ENCODE data around the gene KASH5.

KASH5 gene

DNA sequence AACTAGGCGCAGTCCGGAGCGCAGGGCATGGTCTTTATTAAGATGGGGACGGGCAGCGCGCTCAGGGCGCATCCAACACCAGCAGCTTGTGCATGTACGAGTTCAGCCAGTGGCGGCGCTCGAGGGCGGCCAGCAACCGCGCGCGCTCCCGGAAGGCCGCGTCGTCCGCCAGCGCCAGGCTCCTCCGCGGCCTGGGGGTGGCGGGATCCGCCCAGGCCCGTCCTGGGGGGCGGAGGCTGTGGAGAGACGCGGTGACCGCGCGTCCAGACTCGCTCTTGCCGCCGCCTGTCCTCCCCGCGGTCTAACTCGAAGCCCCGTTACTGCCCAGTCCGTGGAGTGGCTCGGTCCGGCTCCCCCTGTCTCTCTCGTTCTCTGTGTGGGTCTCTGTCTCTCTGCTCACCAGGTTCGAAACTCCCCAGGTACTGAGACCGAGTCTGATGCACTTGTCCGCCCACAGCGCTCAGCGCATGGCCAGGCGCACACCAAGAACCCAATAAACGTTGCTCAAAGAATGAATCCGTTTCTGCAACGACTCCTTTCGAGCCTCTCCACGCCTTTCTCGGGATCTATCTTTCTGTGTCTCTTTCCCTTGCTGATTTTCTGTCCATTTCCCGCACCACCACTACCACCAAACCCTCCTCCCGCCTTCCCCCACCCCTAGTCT lies 34.5 kb downstream of the KASH5 start:
- DNase-seq = peak; percentile 34 to 62

DNA sequence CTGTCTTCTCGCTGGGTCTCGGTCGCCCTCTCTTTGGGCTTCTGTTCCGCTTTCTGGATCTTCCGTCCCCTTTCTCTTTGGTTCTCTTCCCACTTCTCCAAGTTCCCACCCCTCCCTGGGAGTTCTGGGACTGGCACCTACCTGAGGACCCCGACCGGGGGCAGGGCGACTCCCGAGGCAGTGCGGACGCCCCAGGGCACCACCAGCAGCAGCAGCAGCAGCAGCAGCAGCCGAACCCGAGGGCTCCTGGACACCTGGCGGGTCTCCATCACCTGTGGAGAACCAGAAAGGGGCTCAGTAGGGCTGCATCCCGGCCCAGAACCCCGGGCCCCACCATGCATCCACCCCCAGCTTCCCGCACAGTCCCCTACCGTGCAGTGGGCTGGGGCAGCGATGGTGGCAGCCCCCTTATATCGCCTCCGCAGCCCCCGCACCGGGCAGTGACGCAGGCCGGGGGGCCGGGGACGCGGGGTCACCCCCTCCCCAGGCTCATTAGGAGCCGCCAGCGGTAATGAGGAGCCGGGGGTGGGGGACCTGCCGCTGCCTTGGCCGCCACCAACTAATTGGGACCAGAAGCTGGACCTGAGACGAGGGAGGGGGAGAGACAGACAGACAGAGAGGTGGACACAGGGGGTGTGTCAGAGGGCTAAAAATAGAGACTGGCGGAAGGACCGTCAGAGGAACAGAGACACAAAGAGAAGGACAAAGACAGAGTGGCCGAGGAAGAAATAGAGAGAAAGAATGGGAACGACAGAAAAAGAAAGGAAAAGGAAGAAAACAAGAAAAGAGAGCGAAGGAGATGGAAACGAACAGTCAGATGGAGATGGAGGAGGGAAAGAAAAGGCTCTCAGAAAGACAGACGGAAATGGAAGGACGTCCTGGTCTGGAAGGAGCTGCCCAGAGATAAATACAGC lies 35.3 kb downstream of the KASH5 start, which contains the start of gene PTH2:
Gene PTH2 (minus strand): TSS at position 371 of the 914 bp plus-strand sequence. CDS start 102 bp downstream, at position 269.
- no peak for DNase-seq

DNA sequence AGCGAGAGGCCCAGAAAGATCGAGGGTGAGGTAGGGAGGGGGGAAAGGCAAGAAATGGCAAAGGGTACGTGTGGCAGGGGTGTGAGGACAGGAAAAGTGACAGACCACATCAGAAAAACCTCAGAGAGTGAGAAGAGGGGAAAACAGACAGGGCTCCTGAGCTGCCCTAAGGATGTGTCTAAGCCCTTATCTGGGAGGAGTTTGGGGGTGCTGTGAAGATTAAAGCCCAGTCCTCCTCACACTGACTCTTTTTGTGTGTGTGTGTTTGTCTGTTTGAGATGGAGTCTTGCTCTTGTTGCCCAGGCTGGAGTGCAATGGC lies 35.9 kb downstream of the KASH5 start:
- DNase-seq = no peak

DNA sequence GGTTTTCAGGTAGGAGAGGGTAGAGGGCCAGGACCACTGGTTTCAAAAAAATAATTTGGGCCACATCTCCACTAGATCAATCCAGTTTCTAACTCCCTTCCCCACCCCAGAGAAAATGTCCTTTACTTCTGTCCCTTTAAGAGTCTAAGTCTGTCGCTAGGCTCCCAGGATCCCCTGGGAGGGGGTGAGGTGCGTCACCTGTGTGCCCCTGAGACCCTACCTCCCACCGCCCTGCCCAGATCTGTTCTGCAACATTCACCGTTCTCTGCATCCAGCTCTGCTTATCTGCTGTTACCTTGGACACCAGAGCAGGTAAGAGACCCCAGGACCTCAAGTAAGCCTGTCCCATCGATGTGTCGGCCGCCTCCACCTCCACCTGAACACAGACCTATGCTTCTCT lies 37.1 kb downstream of the KASH5 start, which contains the start of gene GFY:
Gene GFY (plus strand): TSS at position 211 of the 400 bp plus-strand sequence. CDS start 1,043 bp downstream, outside the sequence.
- DNase-seq = no peak

DNA sequence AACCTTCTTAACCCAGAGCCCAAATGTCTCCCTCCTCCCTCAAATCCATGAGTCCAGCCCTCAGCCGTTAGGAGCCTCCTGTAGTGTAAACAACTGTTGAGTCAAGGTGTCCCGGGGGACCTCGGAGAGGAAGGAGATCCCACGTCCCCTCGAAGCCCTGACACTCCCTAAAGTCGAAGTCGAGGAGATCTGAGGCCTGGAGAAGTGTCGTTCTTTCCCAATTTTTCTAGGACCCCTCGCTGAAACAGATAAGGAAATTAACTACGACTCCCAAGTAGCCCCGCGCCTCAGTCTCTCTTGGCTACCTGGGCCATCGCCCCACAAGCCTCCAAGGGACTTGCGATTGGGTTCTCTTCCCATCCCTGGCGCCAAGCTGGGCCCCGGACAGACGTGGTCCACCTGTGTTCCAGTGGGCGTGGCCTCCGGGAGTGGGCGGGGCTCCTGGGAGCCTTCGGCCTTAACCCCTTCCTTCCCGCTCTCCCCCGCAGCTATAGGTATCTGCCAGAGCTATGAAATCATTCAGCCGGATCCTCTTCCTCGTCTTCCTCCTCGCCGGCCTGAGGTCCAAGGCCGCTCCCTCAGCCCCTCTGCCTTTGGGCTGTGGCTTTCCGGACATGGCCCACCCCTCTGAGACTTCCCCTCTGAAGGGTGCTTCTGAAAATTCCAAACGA lies 38.0 kb downstream of the KASH5 start:
- no peak for DNase-seq

DNA sequence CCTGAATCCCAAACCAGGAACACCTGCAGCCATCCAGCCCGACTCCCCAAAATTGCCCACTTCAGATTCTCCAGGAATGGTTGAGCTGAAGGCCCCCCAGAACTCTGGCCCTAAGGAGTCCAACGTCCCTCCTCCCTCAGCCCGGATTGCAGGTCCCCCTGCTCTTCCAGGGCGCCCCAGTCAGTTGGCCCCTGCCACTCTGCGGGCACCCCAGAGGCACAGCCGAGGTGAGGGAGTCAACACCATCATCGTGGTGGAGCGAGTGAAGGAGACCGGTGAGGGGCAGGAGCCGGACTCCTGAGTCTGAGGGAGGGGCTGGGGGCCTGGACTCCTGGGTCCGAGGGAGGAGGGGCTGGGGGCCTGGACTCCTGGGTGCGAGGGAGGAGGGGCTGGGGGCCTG lies 39.3 kb downstream of the KASH5 start:
- DNase-seq = no peak

DNA sequence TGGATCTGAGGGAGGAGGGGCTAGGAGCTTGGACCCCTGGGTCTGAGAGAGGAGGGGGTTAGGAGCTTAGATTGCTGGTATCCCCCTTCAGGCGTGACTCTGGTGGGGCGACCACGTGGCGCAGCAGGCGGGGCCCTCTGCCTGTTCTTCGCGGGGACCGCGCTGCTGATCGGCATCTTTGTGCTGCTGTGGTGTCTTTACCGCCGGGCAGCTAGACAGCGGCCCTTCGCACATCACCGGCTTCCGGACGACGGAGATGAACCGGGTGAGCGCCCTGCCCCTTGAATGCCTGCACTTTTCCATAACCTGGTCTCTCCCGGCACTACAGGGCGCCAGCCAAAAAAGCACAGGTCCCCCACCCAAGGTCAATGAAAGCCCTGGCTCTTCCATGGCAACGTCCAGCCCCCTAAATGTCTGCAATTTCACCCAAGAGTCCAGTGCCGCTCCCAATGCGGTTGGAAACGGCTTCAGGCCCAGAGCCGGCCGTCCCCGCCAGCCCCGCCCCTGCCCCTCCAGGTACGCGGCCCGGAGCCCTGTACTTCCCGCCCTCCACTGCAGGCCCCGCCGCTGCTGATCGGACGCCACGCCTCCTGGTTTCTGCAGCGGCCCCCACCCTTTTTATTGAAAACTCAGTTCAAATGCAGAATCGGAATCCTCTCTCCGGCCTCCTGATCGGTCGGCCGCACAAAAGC lies 40.0 kb downstream of the KASH5 start:
- no peak for DNase-seq

DNA sequence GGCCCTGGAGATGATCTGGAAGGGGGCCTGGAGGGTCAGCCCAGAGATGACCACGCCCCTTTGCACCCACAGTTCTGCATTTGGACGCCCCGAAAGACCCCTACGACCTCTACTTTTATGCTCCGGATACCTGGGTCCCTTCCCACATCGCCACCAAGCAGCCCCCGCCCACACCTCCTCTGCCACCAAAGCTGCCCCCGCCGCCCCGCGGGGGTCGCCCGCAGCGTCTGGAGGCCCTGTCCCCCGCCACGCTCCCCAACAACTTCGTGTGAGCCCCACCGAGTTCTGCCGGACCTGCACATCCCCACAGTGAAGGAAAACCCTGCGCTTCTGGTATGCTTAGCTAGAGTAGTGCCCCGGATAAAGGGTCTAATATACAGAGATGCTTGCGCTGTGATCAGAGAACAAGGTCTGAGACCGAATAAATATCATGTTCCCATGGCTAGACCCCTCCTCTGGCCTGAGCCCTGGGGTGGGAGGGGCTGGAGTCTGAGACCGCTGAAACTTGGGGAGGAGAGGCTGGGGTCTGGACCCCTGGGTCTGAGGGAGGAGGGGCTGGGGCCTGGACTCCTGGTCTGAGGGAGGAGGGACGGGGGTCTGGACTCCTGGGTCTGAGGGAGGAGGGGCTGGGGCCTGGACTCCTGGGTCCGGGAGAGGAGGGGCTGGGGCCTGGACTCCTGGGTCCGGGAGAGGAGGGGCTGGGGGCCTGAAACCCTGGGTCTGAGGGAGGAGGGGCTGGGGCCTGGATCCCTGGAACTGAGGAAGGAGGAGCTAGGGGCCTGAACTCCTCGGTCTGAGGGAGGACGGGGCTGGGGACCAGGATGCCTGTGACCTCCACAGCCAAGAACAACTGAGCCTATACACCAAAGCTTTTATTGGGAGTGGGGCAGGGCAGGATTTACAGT lies 40.8 kb downstream of the KASH5 start:
- DNase-seq = no peak

DNA sequence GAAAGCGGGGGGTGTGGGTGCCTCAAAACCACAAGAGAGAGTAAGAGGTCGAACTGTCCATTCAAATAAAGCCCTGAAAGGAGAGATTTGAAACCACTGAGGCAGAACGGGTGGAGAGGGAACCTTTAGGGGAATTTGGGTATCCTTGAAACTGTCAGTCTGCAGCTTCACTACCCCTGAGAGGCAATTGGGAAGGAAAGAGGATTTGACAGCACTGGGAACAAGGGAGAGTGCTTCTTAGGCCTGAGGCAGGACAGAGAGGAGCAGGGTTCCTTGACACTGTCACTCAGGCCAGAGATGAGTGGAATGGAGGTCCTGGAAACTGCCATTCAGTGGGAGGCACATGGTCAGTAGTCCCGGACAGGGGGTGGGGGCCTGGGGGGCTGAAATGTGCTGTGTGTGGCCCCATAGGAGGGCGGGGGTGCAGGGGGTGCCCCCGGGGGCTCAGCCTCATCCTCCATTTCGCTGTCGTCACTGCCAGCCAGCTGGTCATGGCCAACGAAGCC lies 42.2 kb downstream of the KASH5 start:
- no peak for DNase-seq

DNA sequence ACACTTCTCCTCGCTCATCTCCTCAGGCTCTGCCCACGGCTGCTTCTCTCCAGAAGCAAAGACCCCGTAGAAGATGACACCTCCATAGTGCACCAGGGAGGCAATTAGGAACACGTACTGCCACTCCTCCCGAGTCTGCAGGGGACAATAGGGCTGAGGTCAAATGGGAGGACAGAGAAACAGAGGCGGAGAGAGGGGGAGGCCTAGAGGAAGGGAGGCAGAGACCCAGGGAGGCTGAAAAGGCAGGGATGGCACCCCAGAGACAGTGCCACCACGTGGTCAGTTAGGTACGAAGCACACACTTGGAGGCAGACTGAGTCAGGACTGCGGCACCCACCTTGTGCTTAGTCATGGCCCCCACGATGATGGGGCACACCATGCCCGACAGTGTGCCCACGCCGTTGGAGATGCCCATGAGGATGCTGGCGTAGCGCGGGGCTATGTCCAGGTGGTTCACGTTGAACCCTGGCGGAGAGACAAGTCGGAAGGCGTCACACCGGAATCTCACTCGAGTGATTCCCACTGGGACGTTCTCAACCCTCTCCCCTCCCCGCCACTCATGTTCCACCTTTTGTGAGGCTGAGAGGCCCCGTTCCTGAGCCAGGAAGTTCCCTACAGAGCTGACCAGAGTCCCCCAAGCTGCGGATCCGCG lies 42.8 kb downstream of the KASH5 start:
- peak; percentile 4 to 27 for DNase-seq

DNA sequence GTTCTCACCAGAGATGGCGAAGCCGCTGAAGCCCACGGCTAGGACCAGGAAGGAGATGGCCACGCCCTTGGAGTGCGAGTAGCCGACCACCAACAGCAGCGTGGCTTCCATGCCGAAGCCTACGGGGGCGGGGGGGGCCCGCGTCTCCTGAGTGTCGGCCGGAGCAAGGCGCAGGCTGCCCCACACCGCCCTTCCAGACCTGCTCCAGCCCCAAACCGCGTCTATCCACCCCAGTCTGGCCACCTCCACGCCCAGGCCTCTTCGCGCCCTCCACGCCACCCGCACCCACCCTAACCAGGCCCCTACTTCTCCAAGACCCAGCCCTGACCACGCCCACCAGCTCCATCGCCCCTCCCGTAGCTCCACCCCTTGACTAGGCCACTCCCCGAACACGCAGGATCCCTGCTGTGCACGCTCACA lies 43.3 kb downstream of the KASH5 start:
- DNase-seq = no peak

DNA sequence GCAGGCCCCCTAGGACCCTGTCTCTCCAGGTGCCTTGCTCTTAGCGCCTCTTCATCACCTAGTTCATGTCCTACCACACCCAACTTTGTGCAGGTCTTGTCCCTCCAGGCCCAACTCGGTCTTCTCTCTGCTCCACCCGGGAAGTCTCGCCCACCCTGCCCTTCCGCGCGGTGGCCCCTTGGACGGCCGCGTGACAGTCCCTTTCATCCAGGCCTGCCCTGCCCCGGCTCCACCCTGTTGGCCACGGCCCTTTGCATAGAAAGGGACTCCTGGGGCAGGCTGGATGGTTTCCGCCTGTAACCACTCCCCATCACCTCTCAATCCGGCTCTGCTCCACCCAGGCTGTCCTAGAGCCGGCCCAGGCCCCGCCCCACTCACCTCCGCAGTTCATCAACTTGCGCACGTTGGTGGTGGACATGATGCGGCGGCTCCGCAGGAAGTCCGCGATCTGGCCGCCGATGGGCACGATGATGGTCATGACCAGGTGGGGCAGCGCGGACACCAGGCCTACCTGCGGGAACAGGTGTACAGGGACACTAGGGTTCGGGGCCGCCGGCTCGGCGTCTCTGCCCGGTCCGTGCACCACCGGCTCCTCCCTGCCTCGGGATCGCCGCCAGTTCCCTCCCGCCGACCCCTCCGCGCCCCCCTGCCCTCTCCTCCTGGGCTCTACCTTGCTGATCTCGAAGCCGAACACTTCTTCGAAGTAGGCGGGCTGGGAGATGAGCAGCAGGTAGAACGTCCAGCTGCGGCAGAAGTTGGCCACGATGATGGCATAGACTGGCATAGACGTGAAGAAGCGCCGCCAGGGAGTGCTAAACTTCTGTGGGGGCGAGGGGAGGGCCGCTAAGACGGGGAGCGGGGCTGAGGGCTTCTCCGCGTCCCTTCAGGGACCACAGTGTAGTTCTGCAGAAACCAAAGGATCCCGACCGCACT lies 44.4 kb downstream of the KASH5 start:
- DNase-seq = no peak

DNA sequence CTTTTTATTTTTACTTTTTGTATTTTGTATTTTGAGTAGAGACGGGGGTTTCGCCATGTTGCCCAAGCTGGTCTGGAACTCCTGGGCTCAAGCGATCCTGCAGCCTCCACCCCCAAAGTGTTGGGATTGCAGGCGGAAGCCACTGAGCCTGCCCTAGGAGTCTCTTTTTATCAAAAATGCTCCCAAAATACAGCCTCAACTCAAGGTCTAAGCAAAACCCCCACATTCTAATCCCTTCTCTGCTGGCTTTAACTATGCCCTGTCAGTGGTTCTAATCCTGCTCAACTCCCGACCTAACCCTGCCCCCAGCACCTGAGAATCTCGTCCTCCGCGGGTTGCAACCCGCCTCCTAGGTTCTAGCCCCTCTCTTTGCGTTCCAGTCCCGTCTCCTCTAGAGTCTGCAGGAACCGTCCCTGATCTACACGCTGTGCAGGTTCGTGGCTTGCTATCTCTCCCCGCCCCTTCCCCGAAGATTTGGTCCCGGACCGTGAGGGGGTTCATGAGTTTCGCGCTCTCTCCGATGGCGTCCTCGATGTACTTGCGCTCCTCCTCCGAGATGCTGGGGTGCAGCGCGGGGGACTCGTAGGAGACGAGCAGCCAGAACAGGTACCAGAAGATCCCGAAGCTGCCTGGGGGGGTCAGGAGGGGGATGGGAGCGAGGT lies 45.3 kb downstream of the KASH5 start:
- DNase-seq = no peak

DNA sequence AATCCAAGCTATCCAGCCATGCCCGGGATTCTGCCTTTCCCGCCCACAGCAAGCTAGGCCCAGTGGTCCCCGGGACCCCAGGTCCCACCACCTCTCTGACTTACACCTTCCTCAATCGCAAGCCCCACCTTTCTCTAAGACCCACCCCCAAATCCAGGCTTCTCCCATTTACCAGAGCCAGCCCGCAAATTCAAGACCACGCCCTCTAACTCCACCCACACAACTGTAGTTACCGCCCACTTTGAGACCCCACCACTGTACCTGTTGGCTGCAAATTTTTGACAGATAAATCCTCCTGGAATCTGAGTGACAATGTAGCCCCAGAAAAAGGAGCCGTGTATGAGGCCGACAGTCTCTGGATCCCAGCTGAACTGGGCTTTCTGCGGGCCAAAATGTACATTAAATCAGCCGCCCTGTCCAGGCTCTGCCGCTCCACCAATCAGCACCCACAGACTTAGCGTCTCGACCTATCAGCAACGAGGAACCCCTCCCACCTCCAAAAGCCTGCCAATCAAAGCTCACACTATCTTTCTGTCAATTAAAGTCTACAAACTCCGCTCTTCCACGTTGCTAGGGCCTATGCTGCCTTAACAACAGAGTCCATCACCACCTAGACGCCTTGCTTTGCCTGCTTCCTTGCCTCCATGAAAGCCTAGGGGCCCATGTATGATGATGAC lies 47.0 kb downstream of the KASH5 start:
- DNase-seq = no peak

DNA sequence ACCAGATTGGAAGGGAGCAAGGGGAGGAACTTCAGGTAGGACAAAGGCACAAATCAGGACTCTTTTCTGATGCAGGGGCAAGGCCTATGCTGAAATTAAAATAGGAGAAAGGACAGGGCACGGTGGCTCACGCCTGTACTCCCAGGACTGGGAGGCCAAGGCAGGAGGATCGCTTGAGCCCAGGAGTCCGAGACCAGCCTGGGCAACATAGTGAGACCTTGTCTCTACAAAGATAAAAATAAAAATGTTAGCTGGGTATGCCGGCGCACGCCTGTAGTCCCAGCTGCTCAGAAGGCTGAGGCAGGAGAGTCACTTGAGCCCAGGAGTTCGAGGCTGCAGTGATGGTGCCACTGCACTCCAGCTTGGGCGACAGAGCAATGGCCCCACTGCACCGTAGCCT lies 47.6 kb downstream of the KASH5 start:
- DNase-seq = no peak

DNA sequence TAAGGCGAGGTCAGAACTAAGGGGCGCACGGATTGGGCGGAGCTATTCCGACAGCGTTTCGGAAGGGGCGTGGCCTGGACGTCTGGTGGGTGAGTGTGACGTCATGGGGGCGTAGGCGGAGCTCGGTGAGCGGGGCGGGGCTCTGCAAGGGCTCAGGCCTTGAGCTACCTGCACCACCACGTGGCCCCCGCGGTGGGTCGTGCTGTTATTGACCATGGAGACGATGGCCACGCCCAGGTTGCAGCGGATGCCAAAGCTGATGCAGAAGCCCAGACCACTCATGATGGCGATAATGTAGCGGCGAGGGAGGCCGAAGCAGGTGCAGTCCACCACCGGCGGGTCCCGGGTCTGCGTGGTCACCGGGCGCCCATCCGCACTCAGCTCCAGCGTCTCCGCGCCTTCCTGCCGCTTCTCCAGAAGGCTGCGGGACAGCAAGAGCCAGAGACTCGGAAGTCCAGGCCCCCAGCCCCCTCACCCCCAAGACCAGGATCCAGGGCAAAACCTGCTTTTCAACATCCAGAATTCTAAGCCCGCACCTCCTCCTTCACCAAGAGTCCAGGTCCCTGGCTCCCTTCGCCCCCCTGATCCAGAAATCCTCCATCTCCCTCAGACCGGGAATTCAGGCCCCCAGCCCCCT lies 48.5 kb downstream of the KASH5 start:
- no peak for DNase-seq

DNA sequence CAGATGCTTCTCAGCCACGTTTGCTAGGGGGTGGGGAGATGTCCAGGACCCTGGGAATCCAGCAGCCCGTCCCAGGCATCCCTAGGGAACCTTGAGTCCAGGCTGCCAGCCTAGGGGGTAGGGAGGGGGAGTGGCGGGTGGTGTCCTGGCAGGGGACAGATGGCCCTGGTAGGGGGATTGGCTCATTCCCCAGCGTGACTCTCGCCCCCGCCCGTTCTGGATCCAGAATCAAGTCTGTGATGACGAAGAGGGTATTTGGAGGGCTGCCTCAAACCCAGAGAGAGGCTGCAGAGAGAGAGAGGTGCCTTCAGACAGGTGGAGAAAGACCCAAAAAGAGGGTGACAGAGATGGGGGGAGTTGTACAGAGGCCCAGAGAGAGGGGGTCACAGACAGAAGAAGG lies 49.2 kb downstream of the KASH5 start:
- no peak for DNase-seq

DNA sequence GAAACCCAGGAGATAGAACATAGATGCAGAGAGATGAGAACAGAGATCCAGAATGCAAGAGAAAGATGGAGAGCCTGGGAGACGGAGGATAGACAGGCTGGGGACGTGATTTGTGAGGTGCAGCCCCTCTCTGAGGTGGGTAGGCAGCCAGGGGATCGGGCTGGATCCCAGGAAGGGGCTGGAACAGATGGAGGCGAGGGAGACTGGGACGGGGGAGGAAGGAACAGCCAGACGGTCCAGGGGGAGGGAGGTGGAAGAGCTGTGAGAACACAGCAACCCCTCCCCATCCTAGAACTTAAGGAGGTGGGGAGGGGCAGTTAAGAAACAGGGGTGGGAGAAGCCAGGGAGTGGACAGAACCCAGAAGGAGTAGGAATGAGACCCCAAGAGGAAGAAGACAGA lies 50.2 kb downstream of the KASH5 start:
- no peak for DNase-seq

Measured in inflammatory macrophage (primary cell).